HEK293 (cell line): ENCODE data around the gene CFAP97D2.

Experiments
- CTCF ChIA-PET: fragments of 350-600 bp; formaldehyde crosslinking; extraction: SDS; loops from one replicate; lab custom pipeline; 2021; ENCODE audit warnings: antibody characterized with exemption; lab: Yijun Ruan, JAX
- POLR2A ChIA-PET: fragments of 300-600 bp; formaldehyde crosslinking; extraction: SDS; loops from one replicate; lab custom pipeline; 2020; ENCODE audit warnings: antibody characterized with exemption, inconsistent platforms; lab: Yijun Ruan, JAX
- H3K27ac ChIP-seq: fragments of 200-500 bp; sonication (Bioruptor generic); 2 replicates; pipeline ENCODE4 v1.5.1; 2014; ENCODE audit warnings: low read depth, low read length, control low read depth, inconsistent platforms; ENCODE audit errors: extremely low read depth
- H3K36me3 ChIP-seq, 2 experiments: fragments of 200-500 bp in 1 of 2; sonication (Bioruptor generic) in 1 of 2; 1 replicate in 1 of 2; 2 replicates in 1 of 2; pipeline ENCODE4 v1.5.1; 2014 to 2017; ENCODE audit warnings: inconsistent platforms in 2 of 2, low read length in 2 of 2; ENCODE audit not compliant: control insufficient read depth in 2 of 2, insufficient read depth in 1 of 2
- H3K4me1 ChIP-seq: fragments of 200-500 bp; sonication (Bioruptor generic); 2 replicates; pipeline ENCODE4 v1.5.1; 2014; ENCODE audit warnings: mild to moderate bottlenecking, low read length, inconsistent platforms; ENCODE audit not compliant: control insufficient read depth, insufficient read depth
- H3K4me3 ChIP-seq: 2 replicates; pipeline ENCODE4 v1.5.1; 2011; ENCODE audit warnings: low read depth, mild to moderate bottlenecking, control low read depth, low read length, moderate library complexity
- H3K9me3 ChIP-seq: fragments of 200-500 bp; sonication (Bioruptor generic); 2 replicates; pipeline ENCODE4 v1.5.1; 2014; ENCODE audit warnings: low read depth, low read length, inconsistent platforms; ENCODE audit not compliant: control insufficient read depth, insufficient read depth
- BCL11A ChIP-seq: fragments of 450-650 bp; formaldehyde crosslinking; IDR thresholded peaks from 2 replicates; pipeline ENCODE4 v1.5.1; 2016; ENCODE audit warnings: low read depth, missing biosample characterization, missing genetic modification characterization
- BCL6B ChIP-seq: fragments of 450-650 bp; formaldehyde crosslinking; IDR thresholded peaks from 2 replicates; pipeline ENCODE4 v1.5.1; 2017; ENCODE audit warnings: missing biosample characterization, missing genetic modification characterization
- MYNN ChIP-seq: fragments of 450-650 bp; formaldehyde crosslinking; IDR thresholded peaks from 2 replicates; pipeline ENCODE4 v1.5.1; 2016; ENCODE audit warnings: missing biosample characterization, missing genetic modification characterization, borderline replicate concordance
- MZF1 ChIP-seq: fragments of 450-650 bp; formaldehyde crosslinking; IDR thresholded peaks from 2 replicates; pipeline ENCODE4 v1.5.1; 2017; ENCODE audit warnings: missing biosample characterization, missing genetic modification characterization, borderline replicate concordance
- PBX3 ChIP-seq: sonication (generic); formaldehyde crosslinking; IDR thresholded peaks from 2 replicates; pipeline ENCODE4 v1.8.1; 2022; ENCODE audit warnings: mild to moderate bottlenecking, moderate library complexity, missing genetic modification reagents
- SCRT2 ChIP-seq: fragments of 450-650 bp; formaldehyde crosslinking; IDR thresholded peaks from 2 replicates; pipeline ENCODE4 v1.5.1; 2016; ENCODE audit warnings: missing biosample characterization, missing genetic modification characterization
- ZFP3 ChIP-seq: fragments of 450-650 bp; formaldehyde crosslinking; IDR thresholded peaks from 2 replicates; pipeline ENCODE4 v1.5.1; 2016; ENCODE audit warnings: low read depth, missing biosample characterization, missing genetic modification characterization
- ZNF132 ChIP-seq: fragments of 450-650 bp; formaldehyde crosslinking; IDR thresholded peaks from 2 replicates; pipeline ENCODE4 v1.5.1; 2017; ENCODE audit warnings: missing biosample characterization, missing genetic modification characterization, borderline replicate concordance
- ZNF155 ChIP-seq: fragments of 450-650 bp; formaldehyde crosslinking; IDR thresholded peaks from 2 replicates; pipeline ENCODE4 v1.5.1; 2016; ENCODE audit warnings: missing biosample characterization, missing genetic modification characterization
- ZNF18 ChIP-seq: fragments of 450-650 bp; formaldehyde crosslinking; IDR thresholded peaks from 2 replicates; pipeline ENCODE4 v1.5.1; 2016; ENCODE audit warnings: missing biosample characterization, missing genetic modification characterization
- ZNF280C ChIP-seq: fragments of 450-650 bp; formaldehyde crosslinking; IDR thresholded peaks from 2 replicates; pipeline ENCODE4 v1.5.1; 2016; ENCODE audit warnings: missing biosample characterization, missing genetic modification characterization
- ZNF311 ChIP-seq: fragments of 450-650 bp; formaldehyde crosslinking; IDR thresholded peaks from 2 replicates; pipeline ENCODE4 v1.5.1; 2017; ENCODE audit warnings: missing biosample characterization, missing genetic modification characterization, borderline replicate concordance
- ZNF350 ChIP-seq: fragments of 450-650 bp; formaldehyde crosslinking; IDR thresholded peaks from 2 replicates; pipeline ENCODE4 v1.5.0; 2017; ENCODE audit warnings: missing biosample characterization, mild to moderate bottlenecking, missing genetic modification characterization
- ZNF560 ChIP-seq: fragments of 450-650 bp; formaldehyde crosslinking; IDR thresholded peaks from 2 replicates; pipeline ENCODE4 v1.5.1; 2017; ENCODE audit warnings: missing biosample characterization, missing genetic modification characterization, borderline replicate concordance
- ZNF571 ChIP-seq: fragments of 450-650 bp; formaldehyde crosslinking; IDR thresholded peaks from 2 replicates; pipeline ENCODE4 v1.5.0; 2017; ENCODE audit warnings: missing biosample characterization, missing genetic modification characterization
- ZNF600 ChIP-seq: fragments of 450-650 bp; formaldehyde crosslinking; IDR thresholded peaks from 2 replicates; pipeline ENCODE4 v1.5.1; 2016; ENCODE audit warnings: missing biosample characterization, missing genetic modification characterization
- ZNF692 ChIP-seq: fragments of 450-650 bp; formaldehyde crosslinking; IDR thresholded peaks from 2 replicates; pipeline ENCODE4 v1.5.1; 2016; ENCODE audit warnings: missing biosample characterization, missing genetic modification characterization
- ZNF776 ChIP-seq: fragments of 450-650 bp; formaldehyde crosslinking; IDR thresholded peaks from 2 replicates; pipeline ENCODE4 v1.5.0; 2017; ENCODE audit warnings: missing biosample characterization, missing genetic modification characterization, borderline replicate concordance
- ZSCAN4 ChIP-seq: fragments of 450-650 bp; formaldehyde crosslinking; IDR thresholded peaks from 2 replicates; pipeline ENCODE4 v1.5.1; 2017; ENCODE audit warnings: missing biosample characterization, missing genetic modification characterization
- ZXDB ChIP-seq: fragments of 450-650 bp; formaldehyde crosslinking; IDR thresholded peaks from 2 replicates; pipeline ENCODE4 v1.5.1; 2016; ENCODE audit warnings: missing biosample characterization, missing genetic modification characterization

CFAP97D2 gene

GRCh38 chr13:114140906-114141250, 38.2 kb upstream of the CFAP97D2 start:
- H3K4me1 ChIP-seq = no peaks in the 10 kb centered on the region
- no peaks in the 10 kb centered on the region for H3K36me3 ChIP-seq
- no peak overlapping the region for H3K27ac ChIP-seq
- H3K4me3 ChIP-seq = no peak overlapping the region
- H3K9me3 ChIP-seq = no peaks in the 10 kb centered on the region
- CTCF ChIA-PET = no interaction called here
- POLR2A ChIA-PET = no interaction called here
- TF ChIP-seq ZNF692 (tag by site-specific recombination) (no peak), PBX3 (CRISPR knock-in tag) (no peak)

- Histone ChIP-seq H3K4me3 (no peak overlapping the region), H3K4me1 (no peaks in the 10 kb centered on the region), H3K36me3 (no peaks in the 10 kb centered on the region), H3K27ac (no peak overlapping the region), H3K9me3 (no peaks in the 10 kb centered on the region)
- ChIA-PET POLR2A (no interaction called here), CTCF (no interaction called here)
- no peak for TF ChIP-seq ZNF350
- no peak for TF ChIP-seq ZXDB
- no peak for TF ChIP-seq MZF1 (tag by site-specific recombination)
- no peak for TF ChIP-seq ZNF155 (tag by site-specific recombination)
- no peak for TF ChIP-seq ZNF776 (tag by site-specific recombination)
- peak; percentile 74 for TF ChIP-seq ZSCAN4 (tag by site-specific recombination)
- TF ChIP-seq ZNF280C (tag by site-specific recombination) = 0 out of 2 replicates have a peak, but pooled peaks have one; percentile 12
- TF ChIP-seq ZNF18 (tag by site-specific recombination) = peak; percentile 88
- no peak for TF ChIP-seq SCRT2
- TF ChIP-seq BCL6B = no peak
- TF ChIP-seq ZNF560 (tag by site-specific recombination) = no peak
- 0 out of 2 replicates have a peak, but pooled peaks have one; percentile 28 for TF ChIP-seq MYNN
- 0 out of 2 replicates have a peak, but pooled peaks have one; percentile 28 for TF ChIP-seq ZNF600 (tag by site-specific recombination)
- 0 out of 2 replicates have a peak, but pooled peaks have one; percentile 60 for TF ChIP-seq ZNF311 (tag by site-specific recombination)
- peak; percentile 18; the same call in 1 of the 2 replicates for TF ChIP-seq ZNF571 (tag by site-specific recombination)
- TF ChIP-seq ZFP3 = no peak
- no peak for TF ChIP-seq ZNF132 (tag by site-specific recombination)
- TF ChIP-seq BCL11A = no peak
Measured at GRCh38 chr13:114141261-114141996, 37.6 kb upstream of the CFAP97D2 start.
